Adrenal gland (tissue), 12 donors: Measurements from ENCODE around the gene EGLN1. TPM values are rescaled to one million over a fixed set of nuclear protein-coding genes. Genes with fewer than 3 reads are reported as not detected.
A peak's percentile ranks its signal among the peaks of the same experiment; 100 is the strongest.

Source experiments
- DNase-seq, 7 donors: peaks; one replicate each; pipeline ENCODE4 v3.0.0-alpha.2; 2019 to 2020
- H3K27ac ChIP-seq, 5 donors: fragments of 200-600 bp; sonication (generic) in 4 of 5; 1 replicate in 3 of 5; 2 replicates in 2 of 5; pipeline versions ENCODE4 v1.5.1 to v1.8.0; 2016 to 2020; ENCODE audit warnings: mild to moderate bottlenecking in 1 of 5
- H3K27me3 ChIP-seq: fragments of 200-600 bp; 2 replicates; pipeline ENCODE4 v1.8.0; 2021
- H3K36me3 ChIP-seq, 2 donors: fragments of 200-600 bp; replicated peaks in 1 of 2; 1 replicate in 1 of 2; 2 replicates in 1 of 2; pipeline versions ENCODE4 v1.5.1 to v1.8.0; 2018 to 2022
- H3K4me1 ChIP-seq, 2 donors: fragments of 200-600 bp; replicated peaks in 1 of 2; 1 replicate in 1 of 2; 2 replicates in 1 of 2; pipeline versions ENCODE4 v1.5.1 to v1.8.0; 2018 to 2021
- H3K4me3 ChIP-seq, 4 donors: fragments of 200-600 bp; sonication (generic) in 3 of 4; one replicate each; pipeline ENCODE4 v1.5.1; 2016 to 2018
- H3K9me3 ChIP-seq, 3 donors: fragments of 200-600 bp; sonication (generic) in 1 of 3; replicated peaks in 1 of 3; 1 replicate in 2 of 3; 2 replicates in 1 of 3; pipeline versions ENCODE4 v1.5.1 to v1.8.0; 2016 to 2021
- POLR2A ChIP-seq, 2 donors: fragments of 450-650 bp; IDR thresholded peaks; one replicate each; pipeline ENCODE4 v1.6.1; 2017; ENCODE audit warnings: antibody characterized with exemption in 2 of 2, mild to moderate bottlenecking in 2 of 2, moderate library complexity in 1 of 2
- WGBS, 4 donors: extraction: QIAGEN DNeasy Blood & Tissue Kit in 2 of 4; methylation state at CpG; one replicate each; pipeline versions ENCODE4 v1.1.5 to v1.1.7; 2013 to 2017; 5-methylcytosine and 5-hydroxymethylcytosine counted together
- intact Hi-C, 2 donors: fragments of 100-400 bp; cut with DNase I; formaldehyde crosslinking; loops; one replicate each; pipeline versions ENCODE4 v1.14.1 to v1.15.0; 2022 to 2023
- polyA plus RNA-seq, 3 donors: library from polyadenylated mRNA; stranded (reverse); fragments of 200-250 nt in 2 of 3; fragments of 350-450 nt in 1 of 3; fragmentation: Illumina TruSeq in 1 of 3; extraction: RNeasy Lipid Tissue Mini Kit (QIAGEN cat#74804) in 1 of 3; gene quantifications; one replicate each; pipeline ENCODE4 v1.2.3, GENCODE V29; 2013 to 2014
- total RNA-seq, 9 donors: library from RNA; depleted of rRNA in 4 of 9; stranded (reverse); fragments of >200 nt in 4 of 9; fragments of 120-200 nt in 1 of 9; fragmentation: NEBNext Ultra II Directional in 1 of 9; extraction: Animal tissue kit (Norgen Biotek cat#: 25700) in 1 of 9; gene quantifications; one replicate each; pipeline versions ENCODE4 v1.1.0 to v1.2.4, GENCODE V29; 2013 to 2023
- TF ChIP-seq, protein P1 (sequence below), 6 experiments: fragments of 450-650 bp in 4 of 6; fragments of 200-600 bp in 2 of 6; sonication (generic) in 1 of 6; IDR thresholded peaks; 1 replicate in 5 of 6; 2 replicates in 1 of 6; pipeline versions ENCODE4 v1.5.1 to v1.8.0; 2016 to 2021; ENCODE audit warnings: antibody characterized with exemption in 6 of 6, mild to moderate bottlenecking in 2 of 6, moderate library complexity in 1 of 6
- donor health status: healthy with polysubstance abuse.
- donor health status: Bipolar disorder and iron deficiency.
- donor health status: DM: yes; HTN: yes; CAD: no.
- donor health status: DM: no; HTN: no; CAD: no.
- donor health status: DM: no; HTN: no; CAD: no.
- donor health status: DM: yes; HTN: yes; CAD: no.

Gene EGLN1
- total and polyA plus RNA-seq, 12 donors = 7.9 to 75.6 (median 49.2) TPM

DNA sequence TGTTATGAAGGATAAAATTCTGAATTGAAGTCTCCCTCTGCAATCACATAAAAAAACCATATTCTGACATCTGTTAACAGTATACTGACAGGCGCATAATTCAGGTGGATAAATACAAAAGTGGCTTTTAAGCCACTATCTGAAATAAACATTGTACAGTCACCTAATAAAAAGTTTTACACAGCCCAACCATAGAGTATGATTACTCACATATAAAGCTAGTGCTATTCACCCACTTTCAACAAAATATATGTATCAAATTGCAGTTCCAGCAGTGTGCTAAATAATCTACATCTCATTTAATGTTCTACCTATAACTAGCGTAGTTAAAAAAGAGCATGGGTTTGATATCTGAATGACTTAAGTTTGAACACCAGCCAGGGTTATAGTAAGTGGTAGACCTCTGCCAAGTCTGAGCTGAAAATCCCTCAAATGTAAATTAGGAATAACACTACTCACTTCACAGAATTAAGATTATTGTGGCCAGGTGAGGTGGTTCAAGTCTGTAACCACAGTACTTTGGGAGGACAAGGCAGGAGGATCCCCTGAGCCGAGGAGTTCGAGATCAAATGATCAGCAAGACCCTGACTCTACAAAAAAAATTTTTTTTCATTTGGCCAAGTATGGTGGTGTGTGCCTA is 3.9 kb downstream of the EGLN1 start:
- no peaks in the 10 kb centered on the region for H3K27me3 ChIP-seq
- peak overlapping the region in 1 of 4 donors; percentile 95 for H3K4me3 ChIP-seq
- H3K36me3 ChIP-seq = no peaks in the 10 kb centered on the region
- WGBS, 4 donors = 48 to 76% (median 64%) methylated on average over 4 of the region's 4 CpGs
- intact Hi-C loops = no loop called here
- no peak for TF ChIP-seq POLR2A (IDR thresholded peaks at IDR 0.05)
- TF ChIP-seq, protein P1, sequence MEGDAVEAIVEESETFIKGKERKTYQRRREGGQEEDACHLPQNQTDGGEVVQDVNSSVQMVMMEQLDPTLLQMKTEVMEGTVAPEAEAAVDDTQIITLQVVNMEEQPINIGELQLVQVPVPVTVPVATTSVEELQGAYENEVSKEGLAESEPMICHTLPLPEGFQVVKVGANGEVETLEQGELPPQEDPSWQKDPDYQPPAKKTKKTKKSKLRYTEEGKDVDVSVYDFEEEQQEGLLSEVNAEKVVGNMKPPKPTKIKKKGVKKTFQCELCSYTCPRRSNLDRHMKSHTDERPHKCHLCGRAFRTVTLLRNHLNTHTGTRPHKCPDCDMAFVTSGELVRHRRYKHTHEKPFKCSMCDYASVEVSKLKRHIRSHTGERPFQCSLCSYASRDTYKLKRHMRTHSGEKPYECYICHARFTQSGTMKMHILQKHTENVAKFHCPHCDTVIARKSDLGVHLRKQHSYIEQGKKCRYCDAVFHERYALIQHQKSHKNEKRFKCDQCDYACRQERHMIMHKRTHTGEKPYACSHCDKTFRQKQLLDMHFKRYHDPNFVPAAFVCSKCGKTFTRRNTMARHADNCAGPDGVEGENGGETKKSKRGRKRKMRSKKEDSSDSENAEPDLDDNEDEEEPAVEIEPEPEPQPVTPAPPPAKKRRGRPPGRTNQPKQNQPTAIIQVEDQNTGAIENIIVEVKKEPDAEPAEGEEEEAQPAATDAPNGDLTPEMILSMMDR (IDR thresholded peaks at IDR 0.05) = no peak
- peaks cover 26 to 63% of the 10 kb centered on the region in 2 donors for H3K4me1 ChIP-seq
- H3K27ac ChIP-seq = no peak overlapping the region
- no peak for DNase-seq
- H3K9me3 ChIP-seq = no peaks in the 10 kb centered on the region

DNA sequence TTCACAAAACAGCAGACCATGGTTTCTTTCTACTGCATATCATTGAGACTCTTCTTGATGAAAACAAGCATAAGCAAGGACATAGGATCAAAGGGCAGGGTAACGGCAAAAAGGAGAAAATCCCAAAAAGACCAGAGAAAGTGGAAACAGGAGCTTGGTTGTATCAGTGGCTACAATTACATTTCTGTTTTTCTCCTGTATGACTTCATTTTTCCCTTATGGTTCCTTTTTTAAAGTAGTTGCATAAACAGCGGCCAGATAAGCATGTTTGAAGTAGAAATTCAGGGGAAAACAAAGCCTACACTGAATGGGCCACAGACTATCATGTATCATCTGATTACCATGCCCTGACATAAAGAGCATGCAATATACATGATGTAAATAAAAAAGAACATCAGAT is 4.6 kb downstream of the EGLN1 start:
- peak overlapping the region in 1 of 4 donors; percentile 95 for H3K4me3 ChIP-seq
- no peaks in the 10 kb centered on the region for H3K36me3 ChIP-seq
- 35 to 49% (median 36%) methylated on average over 2 of the region's 2 CpGs for WGBS, 4 donors
- H3K27ac ChIP-seq = no peak overlapping the region
- no peak for DNase-seq
- intact Hi-C loops = no loop called here
- peaks cover 22 to 65% of the 10 kb centered on the region in 2 donors for H3K4me1 ChIP-seq
- no peaks in the 10 kb centered on the region for H3K27me3 ChIP-seq
- TF ChIP-seq, protein P1 (IDR thresholded peaks at IDR 0.05) = no peak
- TF ChIP-seq POLR2A (IDR thresholded peaks at IDR 0.05) = no peak
- H3K9me3 ChIP-seq = no peaks in the 10 kb centered on the region

DNA sequence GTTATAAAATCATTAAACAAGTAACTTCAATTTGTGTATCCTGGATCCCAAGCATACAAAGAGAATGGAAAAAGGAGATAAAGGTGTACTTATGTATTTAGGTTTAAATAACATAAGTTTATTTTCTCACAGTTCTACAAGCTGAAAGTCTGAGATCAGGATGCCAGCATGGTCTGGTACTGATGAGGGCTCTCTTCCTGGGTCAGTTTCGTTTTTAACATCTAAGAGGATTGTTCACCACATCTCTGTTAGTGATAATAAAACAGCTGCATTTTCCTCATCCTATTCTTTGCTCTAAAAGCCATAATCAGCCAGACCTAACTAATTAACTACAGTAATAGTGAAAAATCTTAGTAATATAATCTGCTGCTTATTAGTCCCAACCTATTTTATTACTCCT is 5.2 kb downstream of the EGLN1 start:
- Histone ChIP-seq H3K27ac (no peak overlapping the region), H3K9me3 (no peaks in the 10 kb centered on the region), H3K36me3 (no peaks in the 10 kb centered on the region), H3K27me3 (no peaks in the 10 kb centered on the region), H3K4me3 (peak overlapping the region in 1 of 4 donors; percentile 95), H3K4me1 (peaks cover 22 to 71% of the 10 kb centered on the region in 2 donors)
- DNase-seq = no peak
- WGBS, 4 donors = 15 to 29% (median 18%) methylated on average over 1 of the region's 1 CpG
- intact Hi-C loops = no loop called here
- TF ChIP-seq POLR2A (IDR thresholded peaks at IDR 0.05) = no peak
- TF ChIP-seq, protein P1 (IDR thresholded peaks at IDR 0.05) = no peak

DNA sequence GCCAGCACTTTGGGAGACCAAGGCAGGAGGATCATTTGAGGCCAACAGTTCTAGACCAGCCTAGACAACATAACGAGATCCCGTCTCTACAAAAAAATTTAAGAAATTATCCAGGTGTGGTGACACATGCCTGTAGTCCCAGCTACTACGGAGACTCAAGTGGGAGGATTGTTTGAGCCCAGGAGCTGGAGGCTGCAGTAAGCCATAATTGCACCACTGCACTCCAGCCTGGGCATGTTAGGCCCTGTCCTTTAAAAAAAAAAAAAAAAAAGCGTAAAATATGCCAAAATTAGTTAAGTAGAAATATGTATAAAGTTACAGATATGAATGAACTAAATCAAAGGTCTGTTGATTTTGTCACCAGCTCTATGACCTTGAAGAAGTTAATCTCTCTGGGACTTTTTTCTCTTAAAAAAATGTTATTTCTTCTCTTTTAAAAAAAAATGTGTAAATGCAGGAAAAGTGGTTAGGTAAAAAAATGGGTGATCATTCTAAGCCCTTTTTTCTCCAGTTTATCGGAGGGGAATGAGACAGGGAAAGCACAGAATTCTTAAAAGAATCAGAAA is 7.0 kb downstream of the EGLN1 start:
- no peak overlapping the region for H3K4me3 ChIP-seq
- H3K27ac ChIP-seq = peak overlapping the region in 2 of 5 donors; percentile 4 to 7
- no peak for DNase-seq
- H3K9me3 ChIP-seq = no peaks in the 10 kb centered on the region
- WGBS, 4 donors = 74 to 85% (median 82%) methylated on average over 5 of the region's 5 CpGs
- H3K36me3 ChIP-seq = no peaks in the 10 kb centered on the region
- intact Hi-C loops = no loop called here
- peaks cover 29 to 84% of the 10 kb centered on the region in 2 donors for H3K4me1 ChIP-seq
- H3K27me3 ChIP-seq = no peaks in the 10 kb centered on the region
- TF ChIP-seq POLR2A (IDR thresholded peaks at IDR 0.05) = no peak
- TF ChIP-seq, protein P1 (IDR thresholded peaks at IDR 0.05) = no peak
